Measurements from ENCODE around the gene ADRA2C. TPM values are rescaled to one million over a fixed set of nuclear protein-coding genes. Genes with fewer than 3 reads are reported as not detected.

The ADRA2C gene
- total and polyA plus RNA-seq, 9 of the 15 experiments (the other 6 are each of a cell fraction or from before 2014, with no cell fraction given), result 0.06 to 0.58 (median 0.14) TPM; not detected in 2

DNA sequence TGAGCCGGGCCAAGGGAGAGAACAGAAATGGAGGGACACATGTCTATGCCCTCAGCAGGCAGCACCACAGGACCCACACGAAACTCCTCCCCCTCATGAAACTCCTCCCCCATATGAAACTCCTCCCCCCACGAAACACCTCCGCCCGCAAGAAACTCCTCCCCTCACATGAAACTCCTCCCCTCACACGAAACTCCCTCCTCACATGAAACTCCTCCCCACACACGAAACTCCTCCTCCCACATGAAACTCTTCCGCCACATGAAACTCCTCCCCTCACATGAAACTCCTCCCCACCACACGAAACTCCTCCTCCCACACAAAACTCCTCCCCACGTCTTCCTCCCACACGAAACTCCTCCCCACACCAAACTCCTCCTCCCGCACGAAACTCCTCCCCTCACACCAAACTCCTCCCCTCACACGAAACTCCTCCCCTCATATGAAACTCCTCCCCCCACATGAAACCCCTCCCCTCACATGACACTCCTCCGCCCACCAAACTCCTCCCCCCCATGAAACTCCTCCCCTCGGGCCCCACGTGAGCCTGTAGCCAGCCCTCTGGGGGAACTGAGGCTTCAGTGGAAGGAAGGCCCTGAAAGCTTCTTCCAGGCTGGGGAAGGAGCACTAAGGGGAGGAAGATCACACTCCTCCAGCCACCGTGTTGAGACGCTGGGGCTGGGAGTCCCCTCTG lies 15.2 kb downstream of the ADRA2C start (continued):
- TF ChIP-seq GTF2E2 (tag; IDR thresholded peaks at IDR 0.05), result no peak
- no peak for TF ChIP-seq CHD4 (IDR thresholded peaks at IDR 0.05; ENCODE audit: insufficient read depth, insufficient replicate concordance, low read depth, low read length, poor library complexity, severe bottlenecking)
- peak; percentile 74; the same call in 1 of the 2 replicates for TF ChIP-seq HDGF (IDR thresholded peaks at IDR 0.05)
- no peak for TF ChIP-seq PTRF (tag; IDR thresholded peaks at IDR 0.05)
- TF ChIP-seq FOXA3 (CRISPR knock-in tag; conservative IDR thresholded peaks at IDR 0.05 in 1 of 2, IDR thresholded peaks at IDR 0.05 in 1 of 2), result no peak
- TF ChIP-seq TAL1 (IDR thresholded peaks at IDR 0.05), result peak; percentile 4; the same call in 1 of the 2 replicates
- no peak for TF ChIP-seq SIX5 (IDR thresholded peaks at IDR 0.05; ENCODE audit: borderline replicate concordance in 1 of 2, insufficient read depth in 1 of 2, low read depth in 1 of 2, low read length in 2 of 2)
- TF ChIP-seq ILK (tag; IDR thresholded peaks at IDR 0.05; ENCODE audit: borderline replicate concordance, low read depth), result no peak
- no peak for TF ChIP-seq ZNF347 (CRISPR knock-in tag; IDR thresholded peaks at IDR 0.05; ENCODE audit: low read depth)
- no peak for TF ChIP-seq ZNF76 (CRISPR knock-in tag; IDR thresholded peaks at IDR 0.05; ENCODE audit: borderline replicate concordance)
- TF ChIP-seq GABPB1 (CRISPR knock-in tag; IDR thresholded peaks at IDR 0.05), result no peak
- no peak for TF ChIP-seq HDAC3 (IDR thresholded peaks at IDR 0.05; ENCODE audit: borderline replicate concordance, partially characterized antibody)
- TF ChIP-seq USF1 (CRISPR knock-in tag; IDR thresholded peaks at IDR 0.05), result peak; percentile 81
- TF ChIP-seq BACH1 (tag; IDR thresholded peaks at IDR 0.05), result no peak
- no peak for TF ChIP-seq CBX1 (IDR thresholded peaks at IDR 0.05; ENCODE audit: low read depth)
- TF ChIP-seq, protein P1, sequence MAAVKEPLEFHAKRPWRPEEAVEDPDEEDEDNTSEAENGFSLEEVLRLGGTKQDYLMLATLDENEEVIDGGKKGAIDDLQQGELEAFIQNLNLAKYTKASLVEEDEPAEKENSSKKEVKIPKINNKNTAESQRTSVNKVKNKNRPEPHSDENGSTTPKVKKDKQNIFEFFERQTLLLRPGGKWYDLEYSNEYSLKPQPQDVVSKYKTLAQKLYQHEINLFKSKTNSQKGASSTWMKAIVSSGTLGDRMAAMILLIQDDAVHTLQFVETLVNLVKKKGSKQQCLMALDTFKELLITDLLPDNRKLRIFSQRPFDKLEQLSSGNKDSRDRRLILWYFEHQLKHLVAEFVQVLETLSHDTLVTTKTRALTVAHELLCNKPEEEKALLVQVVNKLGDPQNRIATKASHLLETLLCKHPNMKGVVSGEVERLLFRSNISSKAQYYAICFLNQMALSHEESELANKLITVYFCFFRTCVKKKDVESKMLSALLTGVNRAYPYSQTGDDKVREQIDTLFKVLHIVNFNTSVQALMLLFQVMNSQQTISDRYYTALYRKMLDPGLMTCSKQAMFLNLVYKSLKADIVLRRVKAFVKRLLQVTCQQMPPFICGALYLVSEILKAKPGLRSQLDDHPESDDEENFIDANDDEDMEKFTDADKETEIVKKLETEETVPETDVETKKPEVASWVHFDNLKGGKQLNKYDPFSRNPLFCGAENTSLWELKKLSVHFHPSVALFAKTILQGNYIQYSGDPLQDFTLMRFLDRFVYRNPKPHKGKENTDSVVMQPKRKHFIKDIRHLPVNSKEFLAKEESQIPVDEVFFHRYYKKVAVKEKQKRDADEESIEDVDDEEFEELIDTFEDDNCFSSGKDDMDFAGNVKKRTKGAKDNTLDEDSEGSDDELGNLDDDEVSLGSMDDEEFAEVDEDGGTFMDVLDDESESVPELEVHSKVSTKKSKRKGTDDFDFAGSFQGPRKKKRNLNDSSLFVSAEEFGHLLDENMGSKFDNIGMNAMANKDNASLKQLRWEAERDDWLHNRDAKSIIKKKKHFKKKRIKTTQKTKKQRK (IDR thresholded peaks at IDR 0.05; ENCODE audit: borderline replicate concordance, low read depth, low read length), result no peak
- no peak for TF ChIP-seq HNRNPUL1 (IDR thresholded peaks at IDR 0.05; ENCODE audit: low read length)
- TF ChIP-seq NFATC3 (IDR thresholded peaks at IDR 0.05), result no peak
- no peak for TF ChIP-seq KHSRP (IDR thresholded peaks at IDR 0.05)
- TF ChIP-seq NCOR1 (IDR thresholded peaks at IDR 0.05), result no peak
- TF ChIP-seq ZNF263 (CRISPR knock-in tag; IDR thresholded peaks at IDR 0.05; ENCODE audit: borderline replicate concordance), result peak; percentile 86
- no peak for TF ChIP-seq ZNF431 (CRISPR knock-in tag; IDR thresholded peaks at IDR 0.05)
- peak; percentile 67 for TF ChIP-seq USF2 (CRISPR knock-in tag; IDR thresholded peaks at IDR 0.05)
- TF ChIP-seq ZNF197 (CRISPR knock-in tag; IDR thresholded peaks at IDR 0.05; ENCODE audit: low read depth), result no peak

Measured in K562 (cell line).